ENCODE results near the gene RNASE12.
"Not testable (repeated sequence)": the region's sequence is repeated elsewhere in the genome, so short reads cannot be mapped to it uniquely, and the experiment has no call there.

Gene RNASE12

GRCh38 chr14:20614038-20614840 lies 23.1 kb upstream of the RNASE12 start:
- no peak for DNase-seq (ENCODE audit: low read depth in 3 of 3)

- DNase-seq (ENCODE audit: low read depth in 3 of 3): peak; percentile 70 to 87 (median 74)
Observed at GRCh38 chr14:20613094-20614037, 22.2 kb upstream of the RNASE12 start.

DNA sequence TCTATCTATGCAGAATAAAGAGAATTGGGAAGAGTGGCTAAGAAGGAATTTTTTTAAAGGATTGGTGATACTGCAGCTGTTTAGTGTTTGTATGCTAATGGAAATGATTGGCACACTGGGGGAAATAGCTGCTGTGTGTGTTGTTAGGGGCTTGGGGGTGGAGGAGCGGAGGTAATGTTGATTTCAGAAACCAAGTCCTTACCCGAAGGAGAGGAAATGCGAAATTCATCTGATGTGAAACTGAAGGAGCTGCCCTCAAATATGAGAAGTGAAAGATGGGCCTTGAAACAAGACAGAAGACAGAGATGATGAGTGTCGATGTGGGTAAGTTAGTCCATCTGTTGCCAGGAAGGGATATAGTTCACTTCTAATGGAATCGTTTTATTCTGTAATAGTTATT lies 21.2 kb upstream of the RNASE12 start:
- DNase-seq (ENCODE audit: low read depth in 3 of 3): no peak

- no peak for DNase-seq (ENCODE audit: low read depth in 3 of 3)
Observed at GRCh38 chr14:20611277-20611676, 20.1 kb upstream of the RNASE12 start.

GRCh38 chr14:20610002-20610765 lies 19.0 kb upstream of the RNASE12 start:
- DNase-seq (ENCODE audit: low read depth in 3 of 3): peak; percentile 57 to 73 (median 71)

DNA sequence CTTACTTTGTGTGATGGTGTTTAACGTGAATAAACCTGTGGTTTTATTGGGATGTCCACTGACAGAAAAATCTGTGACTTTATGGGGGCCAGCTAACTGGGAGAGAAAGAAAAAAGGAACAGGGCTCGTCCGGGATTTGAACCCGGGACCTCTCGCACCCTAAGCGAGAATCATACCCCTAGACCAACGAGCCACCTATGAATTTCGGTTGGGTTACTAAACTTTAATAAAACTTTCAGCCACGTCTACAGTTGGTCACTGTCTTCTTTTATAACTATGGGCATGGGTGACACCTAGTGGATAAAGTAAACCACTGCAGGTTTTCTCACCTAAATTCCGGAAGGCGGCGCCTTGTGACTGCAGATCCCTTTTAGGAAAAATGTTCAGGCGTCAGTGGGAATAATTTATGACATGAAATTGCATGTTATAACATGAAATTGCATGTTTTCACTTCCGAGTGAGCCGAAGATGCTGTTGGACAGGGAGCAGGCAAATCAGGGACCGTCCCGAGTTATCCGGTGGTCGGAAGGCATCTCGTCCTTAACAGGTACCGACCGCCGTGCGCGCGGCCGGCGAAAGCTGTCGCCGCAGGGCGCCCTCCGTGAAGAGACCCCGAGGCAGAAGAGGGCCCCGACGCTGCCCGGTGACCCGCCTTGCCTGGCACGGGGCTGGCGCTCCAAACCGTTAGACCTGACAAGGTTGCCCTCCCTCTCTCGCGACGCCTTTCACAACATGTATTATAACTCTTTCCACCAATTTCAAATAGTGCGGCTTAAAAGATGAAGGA lies 18.2 kb upstream of the RNASE12 start:
- DNase-seq (ENCODE audit: low read depth in 3 of 3): peak in 2 of 3 donors; percentile 40 to 41

GRCh38 chr14:20608383-20609110 lies 17.4 kb upstream of the RNASE12 start:
- no peak for DNase-seq (ENCODE audit: low read depth in 3 of 3)

GRCh38 chr14:20607617-20608016 lies 16.4 kb upstream of the RNASE12 start:
- DNase-seq (ENCODE audit: low read depth in 3 of 3): no peak

DNA sequence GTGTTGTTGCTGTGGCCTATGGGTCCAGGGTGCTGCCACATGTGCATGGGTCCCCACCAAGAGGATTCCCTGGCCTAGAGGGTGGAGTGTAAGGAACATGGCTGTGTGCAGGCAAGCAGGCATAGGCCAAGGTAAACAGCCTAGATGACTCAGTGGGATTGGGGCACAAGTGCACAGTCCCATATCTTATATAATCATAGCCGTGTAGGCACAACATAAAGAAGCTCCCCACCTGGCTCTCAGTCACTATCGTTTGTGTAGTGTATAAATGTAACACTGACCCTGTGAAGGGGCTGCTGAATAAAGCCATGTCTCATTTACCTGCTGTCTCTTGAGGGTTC lies 15.7 kb upstream of the RNASE12 start:
- DNase-seq (ENCODE audit: low read depth in 3 of 3): no peak

- no peak for DNase-seq (ENCODE audit: low read depth in 3 of 3)
Observed at GRCh38 chr14:20606190-20606901, 15.2 kb upstream of the RNASE12 start.

- DNase-seq (ENCODE audit: low read depth in 3 of 3): no peak
Observed at GRCh38 chr14:20603813-20604690, 12.9 kb upstream of the RNASE12 start.

GRCh38 chr14:20602583-20602982 lies 11.4 kb upstream of the RNASE12 start:
- DNase-seq (ENCODE audit: low read depth in 3 of 3): no peak

GRCh38 chr14:20601522-20601921 lies 10.3 kb upstream of the RNASE12 start:
- DNase-seq (ENCODE audit: low read depth in 3 of 3): no peak

DNA sequence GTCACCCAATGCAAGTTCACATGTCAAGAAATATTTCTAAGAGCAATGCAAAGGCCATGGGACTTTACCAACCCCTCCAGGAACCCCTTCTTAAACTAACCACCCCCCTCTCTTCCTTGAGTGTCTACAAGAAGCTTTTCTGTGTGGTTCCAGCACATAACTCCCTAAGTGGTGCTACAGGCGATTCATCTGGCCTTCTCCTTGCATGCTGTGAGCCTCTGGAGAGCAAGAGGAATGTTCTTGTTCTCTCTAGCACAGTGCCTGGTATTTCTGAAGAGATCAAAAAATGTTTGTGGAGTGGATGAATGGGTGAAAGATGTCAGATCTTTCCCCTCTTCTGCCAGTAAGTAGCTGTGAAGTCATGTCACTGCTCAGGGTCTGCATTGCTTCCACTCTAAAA lies 5.9 kb upstream of the RNASE12 start:
- DNase-seq (ENCODE audit: low read depth in 3 of 3): no peak

DNA sequence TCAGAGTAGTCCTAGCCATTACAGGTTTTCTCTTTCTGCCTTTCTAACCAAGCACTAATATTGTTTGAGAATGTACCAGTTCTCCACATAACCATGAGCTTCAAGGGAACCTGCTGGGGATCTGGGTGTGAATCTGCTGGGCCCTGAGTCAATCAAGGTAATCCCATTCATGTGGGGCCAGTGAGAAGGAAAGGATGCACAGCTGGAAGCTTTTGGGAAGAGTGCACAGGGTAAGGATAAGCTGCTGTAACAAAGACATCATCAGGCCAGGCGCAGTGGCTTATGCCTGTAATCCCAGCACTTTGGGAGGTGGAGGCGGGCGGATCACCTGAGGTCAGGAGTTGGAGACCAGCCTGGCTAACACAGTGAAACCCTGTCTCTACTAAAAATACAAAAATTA lies 4.5 kb upstream of the RNASE12 start:
- not testable (repeated sequence) for DNase-seq (ENCODE audit: low read depth in 3 of 3)

- no peak for DNase-seq (ENCODE audit: low read depth in 3 of 3)
Observed at GRCh38 chr14:20592574-20592973, 1.4 kb upstream of the RNASE12 start.

GRCh38 chr14:20587489-20588154 lies 3.6 kb downstream of the RNASE12 start, which contains the start of gene RNASE11:
RNASE11 (minus strand) TSS chr14:20588001.
- no peak for DNase-seq (ENCODE audit: low read depth in 3 of 3)

DNA sequence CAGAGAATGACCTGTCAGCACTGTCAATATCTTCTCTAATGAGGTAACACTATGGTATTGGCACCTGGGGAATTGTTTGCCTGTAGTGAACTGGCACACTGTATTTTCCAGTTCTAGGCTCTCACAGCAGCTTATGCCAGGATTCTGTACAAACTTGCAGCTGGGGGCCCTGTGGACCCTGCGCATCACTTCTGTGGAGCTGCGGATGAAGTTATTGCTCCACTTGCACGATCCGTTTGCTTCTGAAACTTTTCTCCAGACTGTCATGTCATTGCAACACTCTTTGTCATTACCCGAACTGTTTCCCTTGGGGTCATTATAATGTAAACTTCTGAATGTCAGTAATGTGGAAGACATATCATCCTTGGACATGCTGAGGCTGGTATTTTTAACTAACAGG lies 7.3 kb downstream of the RNASE12 start:
- DNase-seq (ENCODE audit: low read depth in 3 of 3): no peak

All from stimulated activated CD4-positive, alpha-beta T cell treated with anti-CD3 and anti-CD28 coated beads, TNF-alpha, amount 100 ng/mL, for 48 hours (primary cell).